Gastroesophageal sphincter (tissue), 4 donors: ENCODE data around the gene ARL10. TPM values are rescaled to one million over a fixed set of nuclear protein-coding genes. Genes with fewer than 3 reads are reported as not detected.

Experiments
- ATAC-seq: fragments of 150-250 bp; one replicate; pipeline ENCODE4 v1.9.1; 2016; ENCODE audit warnings: mild to moderate bottlenecking, moderate library complexity
- H3K27ac ChIP-seq, 4 donors: fragments of 200-600 bp; sonication (generic) in 3 of 4; 1 replicate in 3 of 4; 2 replicates in 1 of 4; pipeline ENCODE4 v1.5.1; 2016 to 2019
- H3K27me3 ChIP-seq: fragments of 200-600 bp; sonication (generic); one replicate; pipeline ENCODE4 v1.5.1; 2019
- H3K36me3 ChIP-seq, 2 donors: fragments of 200-600 bp; sonication (generic); one replicate each; pipeline ENCODE4 v1.5.1; 2019; ENCODE audit warnings: control low read depth in 1 of 2
- H3K4me1 ChIP-seq, 3 donors: fragments of 200-600 bp; sonication (generic); 1 replicate in 2 of 3; 2 replicates in 1 of 3; pipeline ENCODE4 v1.5.1; 2016 to 2019; ENCODE audit warnings: control low read depth in 2 of 3
- H3K4me3 ChIP-seq, 2 donors: fragments of 200-600 bp; sonication (generic); one replicate each; pipeline ENCODE4 v1.5.1; 2019; ENCODE audit warnings: mild to moderate bottlenecking in 1 of 2, moderate library complexity in 1 of 2
- H3K9me3 ChIP-seq, 3 donors: fragments of 200-600 bp; sonication (generic); one replicate each; pipeline ENCODE4 v1.5.1; 2017 to 2019; ENCODE audit warnings: control low read depth in 2 of 3
- CTCF ChIP-seq, 4 experiments: fragments of 200-600 bp in 2 of 4; fragments of 450-650 bp in 2 of 4; sonication (generic) in 1 of 4; IDR thresholded peaks; one replicate each; pipeline ENCODE4 v1.5.1; 2017 to 2019; ENCODE audit warnings: antibody characterized with exemption in 4 of 4, mild to moderate bottlenecking in 2 of 4, moderate library complexity in 2 of 4
- EP300 ChIP-seq: sonication (generic); formaldehyde crosslinking; IDR thresholded peaks from one replicate; pipeline ENCODE4 v1.6.1; 2017; ENCODE audit warnings: antibody characterized with exemption, mild to moderate bottlenecking
- POLR2A ChIP-seq, 2 donors: fragments of 450-650 bp; IDR thresholded peaks; one replicate each; pipeline ENCODE4 v1.6.1; 2017; ENCODE audit warnings: antibody characterized with exemption in 2 of 2, mild to moderate bottlenecking in 2 of 2, moderate library complexity in 1 of 2
- POLR2AphosphoS5 ChIP-seq: sonication (generic); formaldehyde crosslinking; IDR thresholded peaks from one replicate; pipeline ENCODE4 v1.6.1; 2017; ENCODE audit warnings: antibody characterized with exemption
- WGBS, 2 donors: methylation state at CpG; one replicate each; pipeline ENCODE4 v1.1.5; 2018; ENCODE audit warnings: low coverage in 1 of 2; 5-methylcytosine and 5-hydroxymethylcytosine counted together
- total RNA-seq, 4 donors: library from RNA; depleted of rRNA; stranded (reverse); fragments of >200 nt; gene quantifications; one replicate each; pipeline ENCODE4 v1.1.0, GENCODE V29; 2016

ARL10 gene
- total RNA-seq, 4 donors from 2014 or later = 4.4 to 23.3 (median 10.8) TPM

GRCh38 chr5:176391999-176392398, 26.7 kb downstream of the ARL10 start:
- Histone ChIP-seq H3K27me3 (no peaks in the 10 kb centered on the region), H3K9me3 (no peaks in the 10 kb centered on the region), H3K36me3 (peaks cover 0 to 69% of the 10 kb centered on the region in 2 donors), H3K4me1 (peaks cover 6 to 60% (median 15%) of the 10 kb centered on the region in 3 donors), H3K27ac (no peak overlapping the region), H3K4me3 (no peak overlapping the region)
- 76% methylated on average over 3 of the region's 4 CpGs; no CpG with 5 or more reads in 1 of the 2 donors for WGBS, 2 donors
- TF ChIP-seq EP300 (no peak), CTCF (IDR thresholded peaks at IDR 0.05) (no peak), POLR2AphosphoS5 (no peak), POLR2A (IDR thresholded peaks at IDR 0.05) (no peak)
- no peak for ATAC-seq

GRCh38 chr5:176392526-176392925, 27.2 kb downstream of the ARL10 start:
- Histone ChIP-seq H3K27me3 (no peaks in the 10 kb centered on the region), H3K27ac (no peak overlapping the region), H3K4me1 (peaks cover 2 to 55% (median 10%) of the 10 kb centered on the region in 3 donors), H3K4me3 (no peak overlapping the region), H3K9me3 (no peaks in the 10 kb centered on the region), H3K36me3 (peaks cover 0 to 74% of the 10 kb centered on the region in 2 donors)
- no peak for ATAC-seq
- 88 to 89% methylated on average over 4 to 5 of the region's 11 CpGs for WGBS, 2 donors
- TF ChIP-seq POLR2A (IDR thresholded peaks at IDR 0.05) = no peak
- TF ChIP-seq POLR2AphosphoS5 = no peak
- no peak for TF ChIP-seq CTCF (IDR thresholded peaks at IDR 0.05)
- TF ChIP-seq EP300 = no peak

- Histone ChIP-seq H3K4me3 (no peak overlapping the region), H3K27ac (peak overlapping the region in 1 of 4 donors; percentile 14), H3K9me3 (no peaks in the 10 kb centered on the region), H3K4me1 (peaks cover 0 to 47% (median 8%) of the 10 kb centered on the region in 3 donors), H3K36me3 (peaks cover 0 to 88% of the 10 kb centered on the region in 2 donors), H3K27me3 (no peaks in the 10 kb centered on the region)
- TF ChIP-seq POLR2A (IDR thresholded peaks at IDR 0.05) (no peak), POLR2AphosphoS5 (no peak), EP300 (no peak), CTCF (IDR thresholded peaks at IDR 0.05) (no peak)
- 90 to 100% methylated on average over 3 to 4 of the region's 9 CpGs for WGBS, 2 donors
- ATAC-seq = no peak
These were observed 28.8 kb downstream of the ARL10 start for GRCh38 chr5:176394096-176394495.

GRCh38 chr5:176394881-176395675, 29.8 kb downstream of the ARL10 start:
- 42 to 57% methylated on average over 6 to 8 of the region's 11 CpGs for WGBS, 2 donors
- peaks cover 0 to 40% (median 8%) of the 10 kb centered on the region in 3 donors for H3K4me1 ChIP-seq
- peak overlapping the region in 3 of 4 donors; percentile 50 to 57 (median 54) for H3K27ac ChIP-seq
- H3K27me3 ChIP-seq = no peaks in the 10 kb centered on the region
- ATAC-seq = peak; percentile 16
- H3K9me3 ChIP-seq = no peaks in the 10 kb centered on the region
- H3K36me3 ChIP-seq = peaks cover 0 to 88% of the 10 kb centered on the region in 2 donors
- no peak overlapping the region for H3K4me3 ChIP-seq
- no peak for TF ChIP-seq EP300
- no peak for TF ChIP-seq POLR2A (IDR thresholded peaks at IDR 0.05)
- no peak for TF ChIP-seq POLR2AphosphoS5
- no peak for TF ChIP-seq CTCF (IDR thresholded peaks at IDR 0.05)

GRCh38 chr5:176396330-176396729, 31.0 kb downstream of the ARL10 start:
- Histone ChIP-seq H3K4me3 (no peak overlapping the region), H3K27me3 (no peaks in the 10 kb centered on the region), H3K27ac (peak overlapping the region in 3 of 4 donors; percentile 8 to 57 (median 50)), H3K36me3 (peaks cover 0 to 86% of the 10 kb centered on the region in 2 donors), H3K4me1 (peaks cover 0 to 29% (median 8%) of the 10 kb centered on the region in 3 donors), H3K9me3 (no peaks in the 10 kb centered on the region)
- 29% methylated on average over 6 of the region's 6 CpGs; no CpG with 5 or more reads in 1 of the 2 donors for WGBS, 2 donors
- TF ChIP-seq EP300 (no peak), CTCF (IDR thresholded peaks at IDR 0.05) (no peak), POLR2AphosphoS5 (no peak)
- ATAC-seq = no peak
